Brain pericyte (primary cell): Measurements from ENCODE around the gene ZNF496.

Experiments
- DNase-seq: peaks from one replicate; pipeline ENCODE4 v3.0.0-alpha.2; 2012; ENCODE audit warnings: low read depth, low spot score

The ZNF496 gene

GRCh38 chr1:247328311-247328710 lies 3.4 kb downstream of the ZNF496 start:
- DNase-seq, result no peak

GRCh38 chr1:247326411-247327130 lies 5.1 kb downstream of the ZNF496 start:
- no peak for DNase-seq

DNA sequence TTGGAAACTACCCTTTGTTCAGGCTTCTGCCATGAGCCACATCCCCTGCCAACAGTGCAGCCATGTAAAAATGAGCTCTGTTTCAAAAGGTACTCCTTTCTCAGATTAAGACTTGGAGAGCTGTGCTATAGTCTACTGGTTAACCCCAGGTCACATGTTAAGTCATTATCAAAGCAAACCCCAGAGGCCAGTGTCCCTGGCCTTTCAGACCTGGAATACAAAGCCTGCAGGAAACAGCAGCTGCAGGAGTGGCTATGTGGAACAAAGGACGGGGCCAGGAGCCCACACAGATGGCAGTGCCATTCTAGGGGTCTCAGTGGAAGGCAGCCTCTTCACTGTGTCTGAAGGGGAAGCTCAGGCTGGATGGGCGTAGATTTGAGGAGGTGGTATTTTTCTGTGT lies 6.7 kb downstream of the ZNF496 start:
- DNase-seq, result no peak

DNA sequence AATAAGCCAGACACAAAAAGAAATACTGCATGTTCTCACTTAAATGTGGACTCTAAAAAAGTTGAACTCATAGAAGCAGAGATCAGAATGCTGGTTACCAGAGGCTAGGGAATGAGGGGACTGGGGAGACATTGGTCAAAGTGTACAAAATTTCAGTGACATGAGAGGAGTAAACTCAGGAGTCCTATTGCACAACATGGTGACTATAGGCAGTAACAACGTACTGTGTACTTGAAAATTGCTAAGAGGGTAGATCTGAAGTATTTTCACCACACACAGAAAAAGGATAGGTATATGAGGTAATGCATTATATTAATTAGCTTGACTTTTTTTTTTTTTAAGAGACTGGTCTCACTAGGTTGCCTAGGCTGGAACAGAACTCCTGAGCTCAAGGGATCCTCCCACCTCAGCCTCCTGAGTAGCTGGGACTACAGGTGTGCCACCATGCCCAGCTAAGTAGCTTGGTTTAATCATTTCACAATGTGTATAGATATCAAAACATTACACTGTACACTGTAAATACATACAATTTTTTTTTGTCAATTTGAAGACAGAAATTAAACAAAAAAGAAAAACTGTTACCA lies 7.4 kb downstream of the ZNF496 start:
- no peak for DNase-seq

DNA sequence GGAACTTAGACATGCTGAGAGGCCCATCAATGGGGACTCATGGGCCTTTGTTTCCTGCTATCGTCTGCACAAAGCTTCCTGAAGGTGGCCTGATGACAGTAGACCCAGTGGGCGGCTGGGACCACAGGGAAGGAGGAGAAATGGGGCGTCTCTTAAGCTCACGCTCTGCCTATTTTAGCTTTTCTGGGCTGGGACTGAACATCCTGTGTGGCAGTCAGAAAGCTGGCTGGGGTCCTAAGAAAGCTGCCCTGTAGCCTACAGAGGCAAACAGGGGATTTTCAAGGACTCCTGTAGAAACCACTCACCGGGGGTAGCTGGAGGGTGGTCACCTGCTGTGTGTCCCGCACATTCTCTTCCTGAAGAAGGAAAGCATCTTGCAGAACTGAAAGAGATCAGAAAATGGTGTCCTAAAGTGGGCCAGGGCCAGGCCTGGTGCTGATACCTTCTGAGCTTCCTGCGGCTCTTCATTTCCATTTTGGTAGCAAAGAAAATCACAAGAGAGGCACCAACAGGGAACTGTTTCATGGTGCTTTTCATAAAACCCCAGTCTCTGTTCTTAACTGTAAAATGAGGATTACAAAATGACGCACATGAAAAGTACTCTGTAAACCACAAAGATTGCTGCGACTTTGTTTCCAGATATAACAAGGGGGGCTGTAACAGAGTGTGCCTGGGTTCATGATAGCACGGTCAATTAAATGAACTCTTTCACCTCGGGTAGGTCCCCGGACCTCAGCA lies 8.6 kb downstream of the ZNF496 start:
- DNase-seq, result no peak

GRCh38 chr1:247322442-247322841 lies 9.2 kb downstream of the ZNF496 start:
- DNase-seq, result no peak

DNA sequence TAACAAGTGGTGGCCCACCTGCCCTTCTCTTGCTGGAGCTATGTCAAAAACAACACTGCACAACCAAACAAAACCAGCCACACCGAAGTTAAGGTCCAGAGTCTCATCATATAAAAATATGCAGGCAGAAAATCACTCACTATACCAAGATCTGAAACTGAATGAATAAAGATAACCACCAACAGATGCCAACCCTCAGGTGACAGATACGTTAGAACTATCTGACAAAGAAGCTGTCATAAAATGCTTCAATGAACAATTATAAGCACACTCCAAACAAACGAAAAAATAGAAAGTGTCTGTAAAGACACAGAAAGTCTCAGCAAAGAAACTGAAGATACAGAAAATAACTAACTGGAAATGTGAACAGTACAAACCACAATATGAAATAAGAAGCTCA lies 14.0 kb downstream of the ZNF496 start:
- DNase-seq, result no peak

DNA sequence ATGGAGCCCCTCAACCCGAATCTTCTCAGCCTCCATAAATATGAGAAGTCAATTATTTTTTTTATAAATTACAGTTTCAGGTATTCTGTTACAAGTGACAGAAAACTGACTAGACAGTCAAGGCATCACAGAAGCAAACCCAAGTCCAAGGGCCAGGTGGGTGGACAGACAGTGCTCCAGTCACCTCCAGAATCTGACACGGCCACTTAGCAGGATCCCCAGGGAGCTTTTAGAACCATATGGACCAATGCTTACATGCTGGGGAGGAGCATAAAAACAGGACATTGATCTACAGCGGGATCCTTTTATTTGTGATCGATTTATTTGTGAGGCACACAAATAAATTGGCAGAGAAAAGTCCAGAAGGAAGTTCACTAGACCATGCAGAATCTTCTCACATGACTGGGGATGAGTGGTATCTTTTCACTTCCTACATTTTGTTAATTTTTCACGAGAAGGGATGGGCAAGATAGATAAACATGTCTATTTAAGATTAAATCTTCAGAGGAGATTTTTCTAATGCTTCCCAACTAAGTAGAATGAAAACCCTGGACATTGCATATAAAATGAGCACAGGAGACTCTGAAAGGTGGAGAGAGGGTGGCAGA lies 15.0 kb downstream of the ZNF496 start:
- no peak for DNase-seq

DNA sequence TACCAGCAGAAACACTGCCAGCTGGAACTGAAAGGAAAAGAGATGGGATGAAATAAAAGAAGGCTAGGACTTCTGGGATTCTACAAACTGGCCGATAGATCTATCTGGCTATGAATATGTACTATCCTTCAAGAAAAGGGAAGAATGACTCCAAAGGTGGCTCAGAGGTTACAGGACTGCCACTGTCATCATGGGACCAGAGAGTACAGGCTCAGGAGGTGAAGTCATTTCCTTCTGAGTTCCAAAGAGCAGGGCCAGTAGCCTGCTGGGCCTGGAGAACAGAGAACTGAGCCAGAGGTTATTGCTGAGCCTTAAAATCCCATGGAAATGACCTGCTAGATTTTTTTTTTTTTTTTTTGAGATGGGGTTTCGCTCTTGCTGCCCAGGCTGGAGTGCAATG lies 27.6 kb downstream of the ZNF496 start:
- DNase-seq, result no peak

GRCh38 chr1:247303216-247303615 lies 28.5 kb downstream of the ZNF496 start:
- DNase-seq, result no peak

- DNase-seq, result no peak
These were observed 30.5 kb downstream of the ZNF496 start for GRCh38 chr1:247301176-247301540.

DNA sequence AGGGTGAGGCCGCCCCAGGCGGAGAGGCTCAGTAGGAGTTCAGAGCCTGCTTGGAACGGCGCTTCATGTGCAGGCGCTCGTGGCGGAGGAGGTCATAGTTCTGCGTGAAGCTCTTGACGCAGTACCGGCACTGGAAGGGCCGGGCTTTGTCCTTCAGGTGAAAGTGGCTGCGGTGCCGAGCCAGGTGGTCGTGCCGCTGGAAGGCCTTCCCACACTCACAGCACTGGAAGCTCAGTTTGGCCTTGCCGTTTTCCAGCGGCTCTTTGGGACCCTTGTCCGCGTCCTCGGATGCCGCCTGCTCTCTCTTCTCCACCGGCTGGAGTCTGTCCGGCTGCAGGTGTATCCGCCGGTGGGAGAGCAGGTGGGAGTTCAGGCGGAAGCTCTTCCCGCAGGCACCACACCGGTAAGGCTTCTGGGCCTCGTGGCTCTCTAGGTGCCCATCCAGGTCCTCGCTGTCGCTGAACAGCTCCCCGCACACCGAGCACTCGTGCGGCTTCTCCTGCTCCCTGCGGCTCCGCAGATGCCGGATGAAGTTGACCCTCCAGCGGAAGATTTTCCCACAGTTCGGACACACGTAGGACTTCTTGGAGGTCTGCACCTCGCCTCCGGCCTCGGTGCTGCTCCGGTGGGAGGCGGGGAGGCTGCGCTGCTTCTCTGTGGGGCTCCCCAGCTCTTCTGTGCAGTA lies 31.0 kb downstream of the ZNF496 start:
- no peak for DNase-seq

GRCh38 chr1:247299723-247300381 lies 31.8 kb downstream of the ZNF496 start:
- DNase-seq, result no peak

GRCh38 chr1:247298701-247299100 lies 33.0 kb downstream of the ZNF496 start:
- DNase-seq, result no peak

GRCh38 chr1:247298124-247298481 lies 33.6 kb downstream of the ZNF496 start:
- no peak for DNase-seq

DNA sequence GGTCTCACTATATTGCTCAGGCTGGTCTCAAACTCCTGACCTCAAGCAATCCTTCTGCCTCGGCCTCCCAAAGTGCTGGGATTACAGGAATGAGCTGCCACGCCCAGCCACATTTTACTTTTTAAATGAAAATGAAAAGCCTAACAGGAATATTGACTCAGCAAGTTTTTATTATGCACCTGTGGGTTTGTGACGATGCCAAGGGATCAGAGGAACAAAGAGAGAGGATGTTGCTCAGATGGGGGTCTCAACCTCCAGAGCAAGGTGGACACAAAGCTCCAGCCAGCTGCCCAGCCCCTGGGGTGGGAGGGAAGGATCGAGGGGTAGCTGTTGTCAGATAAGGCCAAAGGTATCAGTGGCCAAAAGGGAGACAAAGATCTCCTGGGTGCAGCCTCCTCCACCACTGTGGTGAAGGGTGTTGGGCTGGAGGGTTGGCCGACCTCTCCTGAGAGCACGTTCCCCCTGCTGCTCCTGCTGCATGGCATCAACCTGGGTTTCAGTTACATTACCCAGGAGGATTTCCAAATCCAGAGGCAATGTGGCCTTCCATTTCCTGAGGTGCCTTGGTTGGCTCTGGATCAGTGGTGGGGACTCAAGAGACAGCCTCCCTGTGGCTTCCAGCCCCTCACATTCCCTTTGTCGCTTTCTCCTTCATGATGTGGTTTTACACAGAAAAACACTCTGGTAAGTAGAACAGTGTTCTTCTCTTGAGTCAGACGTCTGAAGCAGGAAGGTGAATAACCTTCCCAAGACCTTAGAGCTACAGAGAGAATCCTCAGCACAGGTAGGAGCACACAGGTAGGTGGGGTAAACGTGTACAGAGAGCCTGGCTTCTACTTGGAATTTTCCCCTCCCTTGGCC lies 34.2 kb downstream of the ZNF496 start:
- no peak for DNase-seq

- no peak for DNase-seq
These were observed 35.0 kb downstream of the ZNF496 start for GRCh38 chr1:247296599-247297180.

DNA sequence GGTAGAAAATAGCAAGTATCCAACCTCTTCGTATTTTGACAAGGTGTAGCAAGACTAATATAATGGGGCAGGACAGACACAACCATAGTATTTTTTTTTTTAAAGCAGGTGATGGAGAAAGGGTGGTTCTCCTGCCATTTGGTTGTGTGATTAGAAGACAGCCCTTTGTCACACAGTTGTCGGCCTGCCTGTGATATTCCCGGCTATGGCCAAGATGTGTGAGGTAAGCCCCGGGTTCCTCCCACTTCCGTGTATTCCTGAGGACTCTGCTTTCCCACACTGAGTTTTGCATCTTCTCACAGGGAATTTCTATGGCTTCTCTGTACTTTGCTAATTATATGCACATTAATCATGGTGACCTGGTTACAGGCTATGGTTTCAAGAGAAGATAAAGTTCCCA lies 35.9 kb downstream of the ZNF496 start:
- no peak for DNase-seq

DNA sequence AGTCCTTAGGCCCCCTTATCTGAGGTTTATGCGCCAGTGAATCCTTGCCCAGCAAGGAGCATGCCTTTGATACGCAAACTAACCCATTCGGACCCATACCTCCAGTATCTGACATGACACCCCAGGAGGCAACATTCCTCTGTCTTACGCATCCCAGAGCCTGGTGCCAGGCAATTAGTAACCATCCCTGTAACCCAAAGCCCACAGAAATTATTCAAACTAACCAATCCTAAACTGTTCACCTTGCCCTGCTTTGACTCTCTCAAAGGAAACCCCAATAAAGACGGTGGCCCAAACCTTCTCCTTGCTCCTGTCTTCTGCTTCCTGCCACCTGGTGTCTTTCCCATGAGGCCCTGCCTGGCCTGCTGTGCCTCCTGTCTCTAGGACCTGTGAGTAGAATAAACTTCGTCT lies 36.4 kb downstream of the ZNF496 start:
- no peak for DNase-seq

DNA sequence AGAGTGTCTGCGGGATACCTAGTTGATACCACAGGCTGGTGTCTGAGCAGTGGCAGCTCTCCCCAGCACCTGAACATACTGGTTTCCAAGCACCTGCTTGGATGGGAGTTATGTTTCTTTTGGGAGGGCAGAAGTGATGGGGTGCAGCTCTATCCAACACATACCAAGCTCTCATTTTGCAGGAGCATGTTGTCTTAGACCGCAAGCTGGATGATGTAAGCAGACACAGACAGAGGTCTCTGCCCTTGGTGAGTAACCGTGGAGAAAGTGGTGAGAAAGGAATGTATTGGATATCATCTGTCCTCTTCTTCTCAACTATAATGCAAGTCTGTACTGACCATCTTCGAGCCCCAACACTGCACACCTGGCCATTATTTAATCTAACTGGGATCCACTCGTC lies 37.4 kb downstream of the ZNF496 start:
- no peak for DNase-seq
